Measurements from ENCODE around the gene OR2B2.
"Not testable (repeated sequence)": the region's sequence is repeated elsewhere in the genome, so short reads cannot be mapped to it uniquely, and the experiment has no call there.

Gene OR2B2

GRCh38 chr6:27911956-27912446 lies at the start of gene OR2B2:
Gene OR2B2 (minus strand): TSS chr6:27912396. CDS start chr6:27912319, 77 bp downstream.
- DNase-seq: no peak

- DNase-seq: no peak
Observed at GRCh38 chr6:27957516-27957915, 45.3 kb upstream of the OR2B2 start.

GRCh38 chr6:27956941-27957340 lies 44.7 kb upstream of the OR2B2 start, which contains the start of gene OR2B6:
Gene OR2B6 (plus strand): TSS chr6:27957241. CDS start chr6:27957241, 0 bp downstream.
- no peak for DNase-seq

- no peak for DNase-seq
Observed at GRCh38 chr6:27951040-27951439, 38.8 kb upstream of the OR2B2 start.

GRCh38 chr6:27948237-27948636 lies 36.0 kb upstream of the OR2B2 start:
- DNase-seq: no peak

- DNase-seq: not testable (repeated sequence)
Observed at GRCh38 chr6:27943072-27943471, 30.9 kb upstream of the OR2B2 start.

- no peak for DNase-seq
Observed at GRCh38 chr6:27940766-27941165, 28.6 kb upstream of the OR2B2 start.

GRCh38 chr6:27931209-27931608 lies 19.0 kb upstream of the OR2B2 start:
- DNase-seq: no peak

GRCh38 chr6:27929930-27930329 lies 17.7 kb upstream of the OR2B2 start:
- not testable (repeated sequence) for DNase-seq

GRCh38 chr6:27928041-27928440 lies 15.8 kb upstream of the OR2B2 start:
- not testable (repeated sequence) for DNase-seq

GRCh38 chr6:27924179-27924578 lies 12.0 kb upstream of the OR2B2 start:
- DNase-seq: no peak

- no peak for DNase-seq
Observed at GRCh38 chr6:27922949-27923348, 10.8 kb upstream of the OR2B2 start.

- DNase-seq: no peak
Observed at GRCh38 chr6:27908017-27908416, 4.2 kb downstream of the OR2B2 start.

- peak; percentile 81 for DNase-seq
Observed at GRCh38 chr6:27902335-27903314, 9.6 kb downstream of the OR2B2 start.

GRCh38 chr6:27901801-27902200 lies 10.4 kb downstream of the OR2B2 start:
- no peak for DNase-seq

GRCh38 chr6:27900197-27900596 lies 12.0 kb downstream of the OR2B2 start:
- DNase-seq: not testable (repeated sequence)

GRCh38 chr6:27899543-27899942 lies 12.7 kb downstream of the OR2B2 start:
- no peak for DNase-seq

- peak; percentile 42 for DNase-seq
Observed at GRCh38 chr6:27897580-27898206, 14.5 kb downstream of the OR2B2 start.

GRCh38 chr6:27896398-27896796 lies 15.8 kb downstream of the OR2B2 start:
- DNase-seq: no peak

- peak; percentile 81 for DNase-seq
Observed at GRCh38 chr6:27894839-27895762, 17.1 kb downstream of the OR2B2 start.

- peak; percentile 91 for DNase-seq
Observed at GRCh38 chr6:27893836-27894807, 18.1 kb downstream of the OR2B2 start.
